HEK293 (cell line): ENCODE data around the gene XPNPEP1.

ENCODE experiments used
- CTCF ChIA-PET: fragments of 350-600 bp; formaldehyde crosslinking; extraction: SDS; loops from one replicate; lab custom pipeline; 2021; ENCODE audit warnings: antibody characterized with exemption; lab: Yijun Ruan, JAX
- POLR2A ChIA-PET: fragments of 300-600 bp; formaldehyde crosslinking; extraction: SDS; loops from one replicate; lab custom pipeline; 2020; ENCODE audit warnings: antibody characterized with exemption, inconsistent platforms; lab: Yijun Ruan, JAX
- H3K27ac ChIP-seq: fragments of 200-500 bp; sonication (Bioruptor generic); 2 replicates; pipeline ENCODE4 v1.5.1; 2014; ENCODE audit warnings: low read depth, low read length, control low read depth, inconsistent platforms; ENCODE audit errors: extremely low read depth
- H3K36me3 ChIP-seq, 2 experiments: fragments of 200-500 bp in 1 of 2; sonication (Bioruptor generic) in 1 of 2; 1 replicate in 1 of 2; 2 replicates in 1 of 2; pipeline ENCODE4 v1.5.1; 2014 to 2017; ENCODE audit warnings: inconsistent platforms in 2 of 2, low read length in 2 of 2; ENCODE audit not compliant: control insufficient read depth in 2 of 2, insufficient read depth in 1 of 2
- H3K4me1 ChIP-seq: fragments of 200-500 bp; sonication (Bioruptor generic); 2 replicates; pipeline ENCODE4 v1.5.1; 2014; ENCODE audit warnings: mild to moderate bottlenecking, low read length, inconsistent platforms; ENCODE audit not compliant: control insufficient read depth, insufficient read depth
- H3K4me3 ChIP-seq: 2 replicates; pipeline ENCODE4 v1.5.1; 2011; ENCODE audit warnings: low read depth, mild to moderate bottlenecking, control low read depth, low read length, moderate library complexity
- H3K9me3 ChIP-seq: fragments of 200-500 bp; sonication (Bioruptor generic); 2 replicates; pipeline ENCODE4 v1.5.1; 2014; ENCODE audit warnings: low read depth, low read length, inconsistent platforms; ENCODE audit not compliant: control insufficient read depth, insufficient read depth
- GLIS1 ChIP-seq: fragments of 450-650 bp; formaldehyde crosslinking; IDR thresholded peaks from 2 replicates; pipeline ENCODE4 v1.5.1; 2016; ENCODE audit warnings: missing biosample characterization, missing genetic modification characterization
- KLF7 ChIP-seq: fragments of 450-650 bp; formaldehyde crosslinking; IDR thresholded peaks from 2 replicates; pipeline ENCODE4 v1.5.1; 2016; ENCODE audit warnings: missing biosample characterization, missing genetic modification characterization, borderline replicate concordance
- KLF9 ChIP-seq: fragments of 450-650 bp; formaldehyde crosslinking; IDR thresholded peaks from 2 replicates; pipeline ENCODE4 v1.5.1; 2016; ENCODE audit warnings: missing biosample characterization, missing genetic modification characterization, low read depth
- SCRT2 ChIP-seq: fragments of 450-650 bp; formaldehyde crosslinking; IDR thresholded peaks from 2 replicates; pipeline ENCODE4 v1.5.1; 2016; ENCODE audit warnings: missing biosample characterization, missing genetic modification characterization
- ZBTB48 ChIP-seq: fragments of 450-650 bp; formaldehyde crosslinking; IDR thresholded peaks from 2 replicates; pipeline ENCODE4 v1.5.1; 2016; ENCODE audit warnings: missing biosample characterization, missing genetic modification characterization
- ZFP3 ChIP-seq: fragments of 450-650 bp; formaldehyde crosslinking; IDR thresholded peaks from 2 replicates; pipeline ENCODE4 v1.5.1; 2016; ENCODE audit warnings: low read depth, missing biosample characterization, missing genetic modification characterization
- ZFP69B ChIP-seq: fragments of 450-650 bp; formaldehyde crosslinking; IDR thresholded peaks from 2 replicates; pipeline ENCODE4 v1.5.1; 2016; ENCODE audit warnings: missing biosample characterization, missing genetic modification characterization
- ZNF10 ChIP-seq: fragments of 450-650 bp; formaldehyde crosslinking; IDR thresholded peaks from 2 replicates; pipeline ENCODE4 v1.5.1; 2017; ENCODE audit warnings: missing biosample characterization, missing genetic modification characterization
- ZNF112 ChIP-seq: fragments of 450-650 bp; formaldehyde crosslinking; IDR thresholded peaks from 2 replicates; pipeline ENCODE4 v1.5.0; 2017; ENCODE audit warnings: missing biosample characterization, missing genetic modification characterization
- ZNF133 ChIP-seq: fragments of 450-650 bp; formaldehyde crosslinking; IDR thresholded peaks from 2 replicates; pipeline ENCODE4 v1.5.1; 2016; ENCODE audit warnings: missing biosample characterization, missing genetic modification characterization
- ZNF140 ChIP-seq: fragments of 450-650 bp; formaldehyde crosslinking; IDR thresholded peaks from 2 replicates; pipeline ENCODE4 v1.5.1; 2016; ENCODE audit warnings: missing biosample characterization, missing genetic modification characterization
- ZNF146 ChIP-seq: fragments of 450-650 bp; formaldehyde crosslinking; IDR thresholded peaks from 2 replicates; pipeline ENCODE4 v1.5.1; 2016; ENCODE audit warnings: missing biosample characterization, missing genetic modification characterization
- ZNF175 ChIP-seq: fragments of 450-650 bp; formaldehyde crosslinking; IDR thresholded peaks from 2 replicates; pipeline ENCODE4 v1.5.1; 2016; ENCODE audit warnings: missing biosample characterization, missing genetic modification characterization
- ZNF19 ChIP-seq: fragments of 450-650 bp; formaldehyde crosslinking; IDR thresholded peaks from 2 replicates; pipeline ENCODE4; 2016; ENCODE audit warnings: missing biosample characterization, missing genetic modification characterization, low read depth
- ZNF2 ChIP-seq: fragments of 450-650 bp; formaldehyde crosslinking; IDR thresholded peaks from 2 replicates; pipeline ENCODE4 v1.5.1; 2016; ENCODE audit warnings: missing biosample characterization, missing genetic modification characterization
- ZNF362 ChIP-seq: fragments of 450-650 bp; formaldehyde crosslinking; IDR thresholded peaks from 2 replicates; pipeline ENCODE4 v1.5.1; 2016; ENCODE audit warnings: missing biosample characterization, missing genetic modification characterization
- ZNF391 ChIP-seq: fragments of 450-650 bp; formaldehyde crosslinking; IDR thresholded peaks from 2 replicates; pipeline ENCODE4 v1.5.1; 2016; ENCODE audit warnings: low read depth, missing biosample characterization, missing genetic modification characterization, borderline replicate concordance
- ZNF560 ChIP-seq: fragments of 450-650 bp; formaldehyde crosslinking; IDR thresholded peaks from 2 replicates; pipeline ENCODE4 v1.5.1; 2017; ENCODE audit warnings: missing biosample characterization, missing genetic modification characterization, borderline replicate concordance
- ZNF664 ChIP-seq: fragments of 450-650 bp; formaldehyde crosslinking; IDR thresholded peaks from 2 replicates; pipeline ENCODE4 v1.5.1; 2016; ENCODE audit warnings: missing biosample characterization, missing genetic modification characterization
- ZNF677 ChIP-seq: fragments of 450-650 bp; IDR thresholded peaks from 2 replicates; pipeline ENCODE4 v1.5.0; 2018; ENCODE audit warnings: missing biosample characterization, mild to moderate bottlenecking, missing genetic modification characterization, moderate library complexity
- TF ChIP-seq, protein P1 (sequence below): fragments of 450-650 bp; formaldehyde crosslinking; IDR thresholded peaks from 2 replicates; pipeline ENCODE4 v1.5.1; 2016; ENCODE audit warnings: missing biosample characterization, missing genetic modification characterization
- TF ChIP-seq, protein P2 (sequence below): fragments of 450-650 bp; formaldehyde crosslinking; IDR thresholded peaks from 2 replicates; pipeline ENCODE4 v1.5.1; 2016; ENCODE audit warnings: missing biosample characterization, missing genetic modification characterization
- TF ChIP-seq, protein P3 (sequence below): fragments of 450-650 bp; formaldehyde crosslinking; IDR thresholded peaks from 2 replicates; pipeline ENCODE4; 2016; ENCODE audit warnings: missing biosample characterization, missing genetic modification characterization

Gene XPNPEP1

DNA sequence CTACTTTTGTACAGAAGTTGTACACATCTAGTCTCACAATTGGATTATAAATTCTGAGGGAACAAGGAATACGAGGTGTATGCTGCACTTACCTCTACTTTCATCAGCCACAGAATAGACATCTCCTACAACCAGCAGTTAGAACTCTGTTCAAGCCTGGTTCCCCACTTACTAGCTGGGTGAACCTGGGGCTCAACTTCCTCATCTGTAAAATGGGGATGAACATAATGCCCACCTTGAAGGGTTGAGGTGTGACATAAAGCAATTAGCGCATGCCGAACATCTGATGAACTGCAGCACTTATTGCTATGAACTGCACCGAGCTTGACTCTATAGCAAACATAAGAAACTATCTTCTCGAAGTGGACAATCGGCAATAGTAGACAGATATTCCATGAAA is 25.3 kb downstream of the XPNPEP1 start:
- POLR2A ChIA-PET, result no interaction called here
- Histone ChIP-seq H3K36me3 (peaks cover 0 to 25% of the 10 kb centered on the region in 2 experiments; a peak in 1 of 3 replicates), H3K9me3 (no peaks in the 10 kb centered on the region), H3K4me3 (no peak overlapping the region), H3K4me1 (0 out of 2 replicates have a peak, but pooled peaks cover 3% of the 10 kb centered on the region), H3K27ac (no peak overlapping the region)
- CTCF ChIA-PET, result interaction anchor here (2.3 to 3.6 kb wide), 2 partner anchors 14 to 240 kb away, joined by 9 to 20 read pairs; no protein-coding TSS in a partner anchor
- no peak for TF ChIP-seq ZNF140 (tag by site-specific recombination)
- TF ChIP-seq ZFP3 (tag by site-specific recombination), result no peak
- TF ChIP-seq ZBTB48, result no peak
- TF ChIP-seq ZNF133 (tag by site-specific recombination), result no peak
- no peak for TF ChIP-seq GLIS1
- TF ChIP-seq, protein P1, sequence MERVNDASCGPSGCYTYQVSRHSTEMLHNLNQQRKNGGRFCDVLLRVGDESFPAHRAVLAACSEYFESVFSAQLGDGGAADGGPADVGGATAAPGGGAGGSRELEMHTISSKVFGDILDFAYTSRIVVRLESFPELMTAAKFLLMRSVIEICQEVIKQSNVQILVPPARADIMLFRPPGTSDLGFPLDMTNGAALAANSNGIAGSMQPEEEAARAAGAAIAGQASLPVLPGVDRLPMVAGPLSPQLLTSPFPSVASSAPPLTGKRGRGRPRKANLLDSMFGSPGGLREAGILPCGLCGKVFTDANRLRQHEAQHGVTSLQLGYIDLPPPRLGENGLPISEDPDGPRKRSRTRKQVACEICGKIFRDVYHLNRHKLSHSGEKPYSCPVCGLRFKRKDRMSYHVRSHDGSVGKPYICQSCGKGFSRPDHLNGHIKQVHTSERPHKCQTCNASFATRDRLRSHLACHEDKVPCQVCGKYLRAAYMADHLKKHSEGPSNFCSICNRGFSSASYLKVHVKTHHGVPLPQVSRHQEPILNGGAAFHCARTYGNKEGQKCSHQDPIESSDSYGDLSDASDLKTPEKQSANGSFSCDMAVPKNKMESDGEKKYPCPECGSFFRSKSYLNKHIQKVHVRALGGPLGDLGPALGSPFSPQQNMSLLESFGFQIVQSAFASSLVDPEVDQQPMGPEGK, result no peak
- no peak for TF ChIP-seq ZFP69B (tag by site-specific recombination)
- TF ChIP-seq ZNF664, result no peak
- TF ChIP-seq SCRT2 (tag by site-specific recombination), result no peak
- no peak for TF ChIP-seq ZNF2 (tag by site-specific recombination)
- TF ChIP-seq ZNF112 (tag by site-specific recombination), result no peak
- TF ChIP-seq ZNF677 (tag by site-specific recombination), result no peak
- TF ChIP-seq ZNF362 (tag by site-specific recombination), result no peak

DNA sequence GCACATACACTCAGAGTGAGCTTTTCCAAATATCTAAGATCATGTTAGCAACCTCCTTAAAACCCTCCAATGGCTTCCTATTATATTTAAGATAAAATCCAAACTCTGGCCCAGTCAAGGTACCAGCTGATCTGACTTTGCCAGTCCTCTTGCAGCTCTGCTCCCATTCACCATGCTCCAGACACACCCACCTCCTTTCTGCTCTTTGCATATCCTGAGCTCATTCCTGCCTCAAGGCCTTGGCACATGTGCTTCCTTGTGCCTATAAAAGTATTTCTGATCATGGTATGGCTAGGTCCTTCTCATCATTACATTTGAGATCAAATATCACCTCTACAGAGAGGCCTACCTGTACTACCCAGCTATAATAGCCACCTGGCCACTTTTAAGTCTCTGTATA is 27.5 kb downstream of the XPNPEP1 start:
- Histone ChIP-seq H3K36me3 (peaks cover 0 to 33% of the 10 kb centered on the region in 2 experiments; a peak in 1 of 3 replicates), H3K4me1 (no peaks in the 10 kb centered on the region), H3K27ac (no peak overlapping the region), H3K9me3 (no peaks in the 10 kb centered on the region), H3K4me3 (no peak overlapping the region)
- CTCF ChIA-PET, result interaction anchor here (1.2 kb wide), 1 partner anchor 12 kb away, joined by 9 read pairs; no protein-coding TSS in a partner anchor
- POLR2A ChIA-PET, result interaction anchor here (0.6 kb wide), 1 partner anchor 712 kb away, joined by 5 read pairs; no protein-coding TSS in a partner anchor
- no peak for TF ChIP-seq ZNF10
- TF ChIP-seq KLF9 (tag by site-specific recombination), result peak; percentile 61; the same call in 1 of the 2 replicates

DNA sequence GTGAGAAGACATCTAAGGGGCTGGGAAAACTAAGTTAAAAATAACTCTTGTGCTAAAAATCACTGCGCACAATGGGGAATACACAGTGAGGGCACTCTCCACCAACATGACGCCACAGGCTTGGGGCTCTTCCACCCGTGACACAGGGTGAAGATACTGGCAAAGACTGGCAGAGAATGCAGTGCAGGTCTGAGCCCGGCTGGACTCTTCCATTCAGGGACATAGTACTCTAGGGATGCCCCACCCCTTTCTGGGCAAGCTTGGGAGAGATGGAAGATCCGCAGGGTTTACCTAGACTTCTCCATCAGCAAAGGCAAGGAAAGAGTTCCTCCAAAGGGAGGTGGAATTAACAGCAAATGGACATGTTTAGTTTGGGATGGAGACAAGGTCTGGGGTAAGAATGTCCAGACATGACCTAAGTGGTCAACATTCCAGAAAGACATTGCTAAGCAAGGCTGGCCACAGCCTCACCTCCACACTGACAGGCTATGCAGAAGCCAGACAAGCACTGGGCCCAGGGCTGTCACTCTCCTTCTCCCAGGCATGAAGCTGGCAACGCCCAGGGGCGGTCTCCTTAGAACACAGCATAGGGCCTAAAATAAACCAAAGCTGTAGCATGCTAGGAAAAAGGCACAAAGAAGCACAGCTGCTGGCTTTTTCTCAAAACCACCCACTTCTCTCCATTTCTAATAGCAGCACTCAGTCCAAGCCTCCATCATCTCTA is 28.1 kb downstream of the XPNPEP1 start:
- Histone ChIP-seq H3K9me3 (no peaks in the 10 kb centered on the region), H3K36me3 (peaks cover 0 to 37% of the 10 kb centered on the region in 2 experiments; a peak in 1 of 3 replicates), H3K4me3 (no peak overlapping the region), H3K27ac (no peak overlapping the region), H3K4me1 (no peaks in the 10 kb centered on the region)
- ChIA-PET POLR2A (interaction anchor here (0.6 kb wide), 1 partner anchor 713 kb away, joined by 5 read pairs; no protein-coding TSS in a partner anchor), CTCF (interaction anchor here (0.6 to 1.2 kb wide), 2 partner anchors 11 to 379 kb away, joined by 3 to 9 read pairs; no protein-coding TSS in a partner anchor)
- TF ChIP-seq ZNF175 (no peak), KLF7 (no peak), ZNF19 (tag by site-specific recombination) (no peak), ZNF664 (no peak), ZNF146 (tag by site-specific recombination) (no peak), ZNF391 (tag by site-specific recombination) (no peak), ZNF560 (tag by site-specific recombination) (no peak)
- TF ChIP-seq, protein P2, sequence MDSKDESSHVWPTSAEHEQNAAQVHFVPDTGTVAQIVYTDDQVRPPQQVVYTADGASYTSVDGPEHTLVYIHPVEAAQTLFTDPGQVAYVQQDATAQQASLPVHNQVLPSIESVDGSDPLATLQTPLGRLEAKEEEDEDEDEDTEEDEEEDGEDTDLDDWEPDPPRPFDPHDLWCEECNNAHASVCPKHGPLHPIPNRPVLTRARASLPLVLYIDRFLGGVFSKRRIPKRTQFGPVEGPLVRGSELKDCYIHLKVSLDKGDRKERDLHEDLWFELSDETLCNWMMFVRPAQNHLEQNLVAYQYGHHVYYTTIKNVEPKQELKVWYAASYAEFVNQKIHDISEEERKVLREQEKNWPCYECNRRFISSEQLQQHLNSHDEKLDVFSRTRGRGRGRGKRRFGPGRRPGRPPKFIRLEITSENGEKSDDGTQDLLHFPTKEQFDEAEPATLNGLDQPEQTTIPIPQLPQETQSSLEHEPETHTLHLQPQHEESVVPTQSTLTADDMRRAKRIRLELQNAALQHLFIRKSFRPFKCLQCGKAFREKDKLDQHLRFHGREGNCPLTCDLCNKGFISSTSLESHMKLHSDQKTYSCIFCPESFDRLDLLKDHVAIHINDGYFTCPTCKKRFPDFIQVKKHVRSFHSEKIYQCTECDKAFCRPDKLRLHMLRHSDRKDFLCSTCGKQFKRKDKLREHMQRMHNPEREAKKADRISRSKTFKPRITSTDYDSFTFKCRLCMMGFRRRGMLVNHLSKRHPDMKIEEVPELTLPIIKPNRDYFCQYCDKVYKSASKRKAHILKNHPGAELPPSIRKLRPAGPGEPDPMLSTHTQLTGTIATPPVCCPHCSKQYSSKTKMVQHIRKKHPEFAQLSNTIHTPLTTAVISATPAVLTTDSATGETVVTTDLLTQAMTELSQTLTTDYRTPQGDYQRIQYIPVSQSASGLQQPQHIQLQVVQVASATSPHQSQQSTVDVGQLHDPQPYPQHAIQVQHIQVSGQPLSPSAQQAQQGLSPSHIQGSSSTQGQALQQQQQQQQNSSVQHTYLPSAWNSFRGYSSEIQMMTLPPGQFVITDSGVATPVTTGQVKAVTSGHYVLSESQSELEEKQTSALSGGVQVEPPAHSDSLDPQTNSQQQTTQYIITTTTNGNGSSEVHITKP (tag by site-specific recombination), result peak; percentile 65
- TF ChIP-seq, protein P3, sequence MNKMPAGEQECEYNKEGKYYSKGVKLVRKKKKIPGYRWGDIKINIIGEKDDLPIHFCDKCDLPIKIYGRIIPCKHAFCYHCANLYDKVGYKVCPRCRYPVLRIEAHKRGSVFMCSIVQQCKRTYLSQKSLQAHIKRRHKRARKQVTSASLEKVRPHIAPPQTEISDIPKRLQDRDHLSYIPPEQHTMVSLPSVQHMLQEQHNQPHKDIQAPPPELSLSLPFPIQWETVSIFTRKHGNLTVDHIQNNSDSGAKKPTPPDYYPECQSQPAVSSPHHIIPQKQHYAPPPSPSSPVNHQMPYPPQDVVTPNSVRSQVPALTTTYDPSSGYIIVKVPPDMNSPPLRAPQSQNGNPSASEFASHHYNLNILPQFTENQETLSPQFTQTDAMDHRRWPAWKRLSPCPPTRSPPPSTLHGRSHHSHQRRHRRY (tag by site-specific recombination), result no peak
